ENCODE measurements around the gene HOXA11.
A peak's percentile ranks its signal among the peaks of the same experiment; 100 is the strongest.

The HOXA11 gene

DNA sequence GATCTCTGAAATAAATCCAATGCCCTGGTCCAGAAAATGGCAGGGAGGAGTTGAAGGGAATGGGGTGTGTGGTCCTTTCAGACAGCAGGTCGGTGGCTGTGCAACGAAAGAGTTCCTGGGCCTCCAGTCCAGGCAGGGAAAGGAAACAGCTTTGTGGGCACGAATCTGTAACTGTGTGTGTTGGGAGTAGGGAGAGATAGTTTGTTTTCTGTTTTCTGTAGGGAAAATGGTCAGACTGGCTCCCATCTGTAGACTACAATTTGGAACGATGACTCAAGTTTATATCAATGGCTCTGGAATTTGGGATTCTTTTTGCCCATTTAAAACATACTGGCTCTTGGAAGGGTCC lies 17.1 kb downstream of the HOXA11 start:
- DNase-seq = no peak

DNA sequence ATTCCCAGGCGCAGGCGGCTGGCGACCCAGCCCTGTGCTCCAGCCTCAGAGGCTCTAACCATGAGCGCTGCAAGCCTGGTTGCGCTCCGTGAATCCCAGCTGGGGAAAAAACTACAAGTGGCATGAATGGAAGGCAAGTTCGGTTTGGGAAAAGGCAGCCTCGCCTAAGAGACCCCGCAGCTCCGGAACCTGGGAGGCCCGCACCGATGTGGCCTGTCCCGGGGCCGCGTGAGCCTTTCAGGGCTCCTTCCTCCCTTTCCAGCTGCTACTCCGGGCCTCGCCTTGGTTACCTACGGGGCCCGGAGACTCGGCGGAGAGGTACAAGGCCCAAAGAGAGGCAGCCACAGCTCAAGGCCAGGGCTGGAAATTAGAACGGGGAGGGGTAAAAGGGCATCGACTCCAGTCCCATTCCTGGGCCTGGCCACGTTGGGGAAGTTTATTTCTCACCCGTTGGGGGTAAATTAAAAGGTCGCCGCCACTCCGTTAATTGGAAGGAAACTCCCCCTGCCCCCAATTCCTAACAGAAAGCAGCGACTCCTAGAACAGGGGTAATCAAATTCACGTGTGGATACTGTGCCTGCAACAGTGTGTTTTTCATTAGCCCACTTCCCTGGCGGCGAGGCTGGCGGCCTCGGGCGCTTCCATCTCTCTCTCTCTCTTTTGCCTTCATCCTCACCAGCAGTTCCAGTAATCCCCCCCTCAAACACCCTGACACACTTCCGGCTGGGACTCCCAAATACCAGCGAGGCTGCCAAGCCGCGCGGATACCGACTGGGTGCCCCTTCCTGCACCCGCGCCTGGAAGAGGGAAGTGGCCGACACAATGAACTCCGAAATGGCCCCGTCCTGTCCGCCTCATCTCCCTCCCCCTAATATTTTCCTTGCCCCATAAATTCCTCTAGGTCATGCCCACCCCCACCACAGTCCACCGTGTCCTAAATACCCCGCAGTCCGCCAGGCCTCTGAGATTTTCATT lies 18.2 kb downstream of the HOXA11 start:
- DNase-seq = no peak

DNA sequence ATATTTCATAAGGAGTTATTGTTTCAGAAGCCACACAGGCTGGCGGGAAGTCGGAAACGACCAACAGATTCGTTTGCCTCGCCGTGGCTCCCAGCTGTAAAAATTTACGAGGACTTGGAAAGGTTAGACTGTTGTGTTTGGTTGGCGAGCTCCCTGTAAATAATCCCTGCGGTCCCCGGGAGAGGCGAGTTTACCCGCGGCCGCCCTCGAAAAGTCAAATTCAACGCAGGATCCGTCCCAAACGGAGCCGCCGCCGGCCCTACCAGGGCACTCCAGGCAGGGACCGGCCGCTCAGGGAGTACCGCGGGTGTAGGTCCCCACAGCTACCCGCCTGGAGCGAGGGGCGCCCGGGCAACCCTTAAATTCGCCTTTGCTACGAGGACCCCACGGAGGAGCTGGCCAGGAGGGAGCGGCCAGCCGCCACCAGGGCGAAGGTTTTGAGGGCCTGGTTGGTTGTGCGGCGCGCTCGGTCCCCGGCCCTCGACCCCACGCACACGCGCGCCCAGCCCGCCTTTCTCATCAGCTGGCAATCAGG lies 19.0 kb downstream of the HOXA11 start:
- peak in 1 of 2 experiments; percentile 59 for DNase-seq

DNA sequence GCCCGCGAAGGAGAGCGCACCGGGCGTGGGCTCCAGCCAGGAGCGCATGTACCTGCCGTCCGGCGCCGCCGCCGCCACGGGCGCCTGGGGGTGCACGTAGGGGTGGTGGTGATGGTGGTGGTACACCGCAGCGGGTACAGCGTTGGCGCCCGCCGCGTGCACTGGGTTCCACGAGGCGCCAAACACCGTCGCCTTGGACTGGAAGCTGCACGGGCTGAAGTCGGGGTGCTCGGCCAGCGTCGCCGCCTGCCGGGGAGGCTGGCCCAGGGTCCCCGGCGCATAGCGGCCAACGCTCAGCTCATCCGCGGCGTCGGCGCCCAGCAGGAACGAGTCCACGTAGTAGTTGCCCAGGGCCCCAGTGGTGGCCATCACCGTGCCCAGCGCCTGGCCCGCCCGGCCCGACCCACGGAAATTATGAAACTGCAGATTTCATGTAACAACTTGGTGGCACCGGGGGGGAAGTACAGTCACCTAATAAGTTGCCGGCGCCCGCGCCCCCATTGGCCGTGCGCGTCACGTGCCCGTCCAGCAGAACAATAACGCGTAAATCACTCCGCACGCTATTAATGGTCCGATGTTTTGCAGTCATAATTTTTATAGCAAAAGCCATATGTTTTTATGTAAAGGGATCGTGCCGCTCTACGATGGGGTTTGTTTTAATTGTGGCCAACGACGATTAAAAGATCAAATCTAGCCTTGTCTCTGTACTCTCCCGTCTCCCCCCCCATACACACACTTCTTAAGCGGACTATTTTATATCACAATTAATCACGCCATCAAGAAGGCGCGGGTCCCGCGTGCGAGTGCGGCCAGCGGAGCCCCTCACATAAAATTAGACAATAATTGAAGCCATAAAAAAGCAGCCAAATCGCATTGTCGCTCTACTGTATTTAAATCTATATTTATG lies 19.7 kb downstream of the HOXA11 start, which contains the start of gene HOXA9:
Gene HOXA9 (minus strand): TSS at position 449 of the 907 bp plus-strand sequence. CDS start 80 bp downstream, at position 369.
- peak; percentile 73 to 75 for DNase-seq

DNA sequence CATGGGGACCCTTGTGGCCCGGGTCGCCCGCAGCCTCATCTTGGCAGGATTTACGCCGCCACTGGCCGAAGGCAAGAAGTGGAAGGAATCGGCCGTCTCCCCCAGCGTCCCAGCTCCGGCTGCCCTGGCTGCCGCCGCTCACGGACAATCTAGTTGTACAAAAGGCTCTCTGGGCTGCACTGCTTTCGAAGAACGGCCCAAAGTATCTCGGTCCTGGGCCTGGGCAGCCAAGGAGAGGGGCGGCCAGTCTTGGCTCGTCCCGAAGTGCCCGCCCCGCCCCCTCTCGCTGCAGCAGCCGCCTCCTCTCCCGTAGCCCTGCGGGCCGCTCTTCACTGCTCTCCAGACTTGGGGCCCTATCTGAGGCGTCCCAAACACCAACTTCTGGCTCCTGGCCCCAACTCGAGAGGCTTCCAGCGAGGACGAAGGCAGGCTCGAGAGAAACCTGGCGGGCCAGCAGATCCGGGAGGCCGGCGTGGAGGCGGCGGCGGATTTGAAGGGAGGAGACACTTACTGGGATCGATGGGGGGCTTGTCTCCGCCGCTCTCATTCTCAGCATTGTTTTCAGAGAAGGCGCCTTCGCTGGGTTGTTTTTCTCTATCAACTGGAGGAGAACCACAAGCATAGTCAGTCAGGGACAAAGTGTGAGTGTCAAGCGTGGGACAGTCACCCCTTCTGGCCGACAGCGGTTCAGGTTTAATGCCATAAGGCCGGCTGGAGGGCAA lies 20.5 kb downstream of the HOXA11 start:
- DNase-seq = no peak

DNA sequence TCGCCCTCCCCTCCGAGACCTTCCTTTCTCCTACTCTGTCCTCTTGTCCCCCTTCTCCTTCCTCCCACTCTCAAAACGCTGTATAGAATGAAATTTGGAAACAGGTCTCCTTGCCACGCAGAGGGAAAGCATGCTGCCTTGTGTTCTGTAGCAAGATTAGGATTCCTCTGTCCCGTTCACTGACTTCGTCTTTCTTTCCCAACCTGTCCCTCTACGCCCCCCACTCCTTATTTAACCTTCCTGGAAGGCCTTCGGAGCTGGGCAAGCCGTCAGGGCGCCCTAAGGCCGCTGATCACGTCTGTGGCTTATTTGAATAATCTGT lies 21.0 kb downstream of the HOXA11 start:
- no peak for DNase-seq

DNA sequence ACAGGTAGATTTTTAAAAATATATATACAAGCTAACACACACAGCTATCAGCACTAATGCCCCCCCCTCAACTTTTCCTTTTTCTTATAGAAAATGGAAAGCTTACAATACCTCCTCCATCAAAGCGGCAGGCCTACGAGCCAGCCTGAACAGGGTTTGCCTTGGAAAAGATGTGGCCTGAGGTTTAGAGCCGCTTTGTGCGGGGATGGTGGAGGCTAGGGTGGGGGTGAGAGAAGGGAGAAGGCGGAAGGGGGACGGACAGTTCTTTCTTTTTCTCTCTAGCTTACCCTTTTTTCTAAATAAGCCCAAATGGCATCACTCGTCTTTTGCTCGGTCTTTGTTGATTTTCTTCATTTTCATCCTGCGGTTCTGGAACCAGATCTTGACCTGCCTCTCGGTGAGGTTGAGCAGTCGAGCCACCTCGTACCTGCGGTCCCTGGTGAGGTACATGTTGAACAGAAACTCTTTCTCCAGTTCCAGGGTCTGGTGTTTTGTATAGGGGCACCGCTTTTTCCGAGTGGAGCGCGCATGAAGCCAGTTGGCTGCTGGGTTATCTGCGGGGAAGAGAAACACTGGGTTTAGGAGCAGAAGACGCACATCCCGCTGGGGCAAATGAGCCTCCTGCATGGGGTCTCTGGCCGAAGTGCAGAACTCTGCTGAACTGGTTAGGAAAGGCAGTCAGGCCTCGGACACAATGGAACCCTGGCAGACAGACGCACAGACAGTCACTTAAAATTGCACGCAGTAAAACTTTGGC lies 21.6 kb downstream of the HOXA11 start:
- no peak for DNase-seq

DNA sequence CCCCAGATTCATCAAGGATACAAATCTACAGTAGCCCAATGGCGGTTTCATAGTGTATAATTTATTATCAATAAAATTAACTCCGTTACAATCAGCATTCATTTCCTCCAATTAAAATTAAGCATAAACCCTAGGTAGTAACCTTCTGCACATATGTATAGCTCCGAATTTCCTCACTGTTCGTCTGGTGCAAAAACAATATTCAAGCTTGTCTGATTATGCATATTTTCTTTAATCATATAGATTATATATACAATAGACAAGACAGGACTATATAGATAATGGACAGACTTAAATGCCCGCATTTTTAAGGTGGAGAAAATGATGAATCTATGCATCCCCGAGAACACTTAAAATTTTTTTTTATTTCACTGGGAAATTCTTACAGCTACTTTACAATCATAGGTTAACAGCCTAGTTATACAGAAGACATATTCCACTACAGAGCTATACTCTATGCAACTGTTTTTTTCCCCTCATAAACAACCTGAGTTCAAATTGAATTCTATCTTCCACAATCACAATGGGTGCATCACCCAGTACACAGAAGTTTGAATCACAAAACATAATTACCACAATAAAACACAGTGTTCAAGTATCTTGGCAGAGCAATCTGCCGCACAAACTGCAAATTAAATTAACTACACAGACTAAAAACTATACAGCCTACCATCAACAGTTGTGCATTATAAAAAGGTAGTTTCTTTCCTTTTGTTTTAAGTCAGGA lies 22.3 kb downstream of the HOXA11 start:
- no peak for DNase-seq

DNA sequence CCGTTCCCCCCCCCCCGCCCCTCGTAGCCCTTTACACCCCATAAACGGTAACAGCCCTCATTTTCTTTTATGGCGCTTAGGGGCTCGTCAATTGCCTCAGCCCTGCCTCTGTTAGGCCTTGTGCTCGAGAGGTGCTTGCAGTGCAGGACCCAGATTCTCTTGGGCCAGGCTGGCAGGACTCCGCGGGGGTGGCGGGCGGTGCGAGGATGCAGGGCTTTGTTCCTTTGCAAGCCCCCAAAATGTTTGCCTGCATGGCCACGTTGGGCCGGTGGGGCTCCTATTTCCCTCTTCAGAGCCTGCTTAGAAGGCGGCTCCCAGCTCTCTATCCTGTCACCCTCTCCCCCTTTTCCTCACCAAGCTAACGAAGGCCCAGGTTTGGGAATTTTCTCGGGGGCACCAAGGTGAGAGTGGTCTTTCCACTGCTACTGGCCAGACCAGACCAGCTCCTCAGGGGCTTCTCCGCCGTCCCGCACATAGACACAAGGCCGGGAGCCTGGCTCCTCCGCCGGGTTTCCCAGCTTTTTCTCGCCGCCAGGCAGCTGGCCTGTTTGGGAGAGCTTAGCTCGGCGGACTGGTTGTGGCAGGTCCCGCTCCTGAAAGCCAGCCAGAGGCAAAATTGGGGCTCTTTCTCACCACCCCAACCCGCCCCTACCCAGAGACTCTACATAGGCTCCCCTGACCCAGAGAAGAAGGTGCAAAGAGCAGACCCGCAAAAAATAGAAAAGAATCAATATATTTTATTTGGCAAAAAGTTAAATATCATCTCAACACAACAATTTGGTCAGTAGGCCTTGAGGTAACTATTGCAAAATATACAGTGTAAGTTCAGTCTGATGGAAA lies 23.1 kb downstream of the HOXA11 start:
- no peak for DNase-seq

DNA sequence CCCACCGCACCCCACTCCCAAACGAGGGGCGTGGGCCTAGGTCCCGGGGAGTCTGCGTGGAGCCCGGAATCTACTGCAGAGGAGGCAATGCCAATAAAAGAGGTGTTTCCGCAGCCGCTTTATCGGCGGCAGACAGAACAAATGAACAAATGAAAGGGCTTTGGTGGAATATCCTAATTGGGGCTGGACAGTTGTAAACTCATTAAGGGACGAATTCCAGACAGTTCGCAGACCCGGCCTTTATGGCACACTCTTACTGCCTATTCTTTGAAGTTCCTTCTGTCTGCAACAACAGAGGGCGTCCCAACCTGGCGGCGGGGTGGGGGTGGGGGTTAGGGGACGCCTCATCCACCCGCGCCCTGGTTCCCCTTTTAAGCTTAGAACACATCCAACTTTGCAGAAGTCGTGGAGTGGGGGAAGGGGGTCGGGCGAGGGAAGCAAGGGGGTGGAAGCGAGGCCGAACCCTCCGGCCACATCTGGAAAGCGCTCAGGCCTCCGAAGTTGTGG lies 23.8 kb downstream of the HOXA11 start:
- no peak for DNase-seq

DNA sequence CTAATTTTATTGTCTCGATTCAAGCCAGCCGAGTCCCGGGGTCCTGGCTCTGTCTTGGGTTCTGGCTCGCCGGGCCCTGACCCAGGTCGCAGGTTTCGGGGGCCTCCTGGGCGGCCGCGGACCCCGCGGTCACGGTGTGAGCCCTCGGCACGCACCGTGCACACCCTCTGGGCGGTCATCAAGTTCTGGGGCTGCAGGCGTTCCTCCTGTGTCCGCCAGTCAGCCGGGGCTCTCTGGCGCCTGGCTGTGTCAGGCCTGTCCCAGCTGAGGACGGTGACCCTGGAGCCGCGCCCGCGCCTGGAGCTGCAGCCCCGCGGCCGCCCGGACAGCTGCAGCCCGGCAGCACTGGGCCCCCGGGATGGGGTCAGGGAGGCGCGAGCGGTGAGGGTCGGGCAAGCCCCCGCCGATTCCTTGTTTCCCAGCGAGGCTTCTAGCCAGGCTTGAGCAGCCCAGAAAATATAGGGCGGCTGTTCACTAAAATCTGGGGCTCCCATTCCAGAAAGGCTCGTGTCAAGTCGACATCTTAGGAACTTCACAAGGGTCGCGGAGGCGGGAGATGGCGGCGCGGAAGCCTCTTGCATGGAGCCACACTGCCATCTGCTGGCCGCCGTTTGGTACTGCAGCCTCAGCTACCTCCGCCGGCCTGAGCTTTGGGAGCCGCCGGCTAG lies 24.4 kb downstream of the HOXA11 start:
- DNase-seq = peak; percentile 54 to 78

DNA sequence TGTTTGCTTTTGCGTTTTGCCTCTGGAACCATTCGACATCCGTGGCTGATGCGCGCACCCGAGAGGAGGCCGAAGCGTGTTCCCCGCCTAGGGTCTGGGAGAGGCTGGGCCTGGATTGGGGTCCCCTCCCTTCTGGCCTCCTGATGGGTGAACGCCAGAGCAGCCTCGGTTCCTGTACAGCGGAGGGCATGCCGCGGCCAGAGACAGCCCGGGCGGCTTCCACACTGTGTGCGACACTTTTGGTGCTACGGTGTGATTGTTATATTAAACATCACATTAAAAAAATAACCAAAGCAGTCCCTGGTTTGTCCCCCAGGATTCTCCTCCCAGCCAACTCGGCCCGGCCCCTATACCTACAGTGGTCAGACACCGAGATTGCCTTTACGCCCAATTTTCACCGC lies 24.9 kb downstream of the HOXA11 start:
- no peak for DNase-seq

DNA sequence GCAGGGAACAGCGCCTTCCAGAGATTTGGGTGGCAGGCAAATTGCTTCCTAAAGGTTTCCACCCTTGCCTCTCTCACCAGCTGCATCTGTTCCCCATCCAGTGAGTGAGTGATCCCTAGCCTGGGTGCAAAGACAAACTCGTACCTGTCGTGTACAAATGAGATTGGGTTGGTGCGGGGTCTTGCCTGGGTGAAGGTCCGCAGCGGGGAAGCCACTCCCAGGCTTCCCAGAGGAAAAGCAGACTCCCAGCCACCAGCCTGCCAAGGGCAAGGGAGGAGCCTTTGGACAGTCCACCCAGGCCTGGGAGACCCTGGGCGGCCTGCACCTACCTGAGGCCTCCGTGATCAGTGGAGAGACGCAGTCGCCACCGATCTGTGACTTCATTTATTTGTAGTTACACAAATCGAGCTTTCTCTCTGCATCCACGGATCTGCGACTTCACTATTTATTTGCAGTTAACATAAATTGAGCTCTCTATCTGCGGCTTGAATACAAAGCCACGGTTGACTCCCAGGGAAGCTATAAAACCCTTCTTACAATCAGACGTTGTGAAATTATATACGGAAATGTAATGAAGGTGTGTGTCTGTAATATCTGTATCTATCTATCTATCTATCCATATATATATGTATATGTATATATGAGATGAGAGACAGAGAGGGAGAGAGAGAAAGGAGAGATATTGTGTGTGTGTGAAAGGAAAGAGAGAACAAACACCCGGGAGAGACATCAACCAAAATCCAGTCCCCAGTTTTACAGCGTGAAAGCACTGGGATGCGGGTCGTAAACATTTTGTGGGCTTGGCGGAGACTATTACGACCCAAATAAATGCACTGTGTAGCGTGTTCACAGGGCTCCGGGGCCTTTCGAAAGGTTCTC lies 25.5 kb downstream of the HOXA11 start:
- no peak for DNase-seq

DNA sequence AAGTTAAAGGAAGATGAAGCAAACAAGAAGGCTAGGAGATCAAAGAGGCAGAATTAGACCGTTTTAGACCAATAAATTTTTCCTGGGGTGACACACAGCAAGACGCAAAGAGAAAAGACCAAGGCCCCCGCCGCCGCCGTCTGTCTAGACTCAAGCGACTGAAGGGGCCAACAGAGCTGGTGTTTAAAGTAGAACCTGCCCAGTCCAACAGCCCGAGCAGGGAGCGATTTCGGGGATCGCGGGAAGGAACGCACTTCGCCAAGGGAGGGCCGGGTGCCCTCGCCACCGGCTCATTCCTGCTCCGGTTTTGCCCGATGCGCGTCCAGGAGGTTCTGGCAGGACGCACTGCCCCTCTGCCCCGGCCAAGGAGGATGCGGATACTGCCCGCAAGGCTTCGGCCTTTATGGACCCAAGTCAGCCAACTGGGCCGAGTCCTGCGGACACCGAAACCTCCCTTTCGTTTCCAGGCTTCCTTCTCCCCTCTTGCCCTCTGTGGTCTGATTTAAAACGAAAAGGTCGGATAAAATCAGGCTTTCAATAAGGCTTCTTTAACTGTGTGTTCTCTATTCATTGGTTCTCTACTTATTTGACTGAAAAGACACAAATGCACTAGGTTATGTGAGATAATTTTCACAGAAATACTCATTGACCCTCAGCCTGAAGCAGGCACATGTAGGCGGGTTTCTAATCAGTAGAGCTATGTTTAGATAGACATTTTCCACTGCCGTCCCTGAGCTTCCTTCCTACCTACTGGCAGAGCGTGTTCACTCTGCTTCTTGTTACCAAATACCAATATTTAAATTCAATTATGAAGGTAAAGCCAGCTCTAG lies 26.4 kb downstream of the HOXA11 start:
- DNase-seq = no peak

DNA sequence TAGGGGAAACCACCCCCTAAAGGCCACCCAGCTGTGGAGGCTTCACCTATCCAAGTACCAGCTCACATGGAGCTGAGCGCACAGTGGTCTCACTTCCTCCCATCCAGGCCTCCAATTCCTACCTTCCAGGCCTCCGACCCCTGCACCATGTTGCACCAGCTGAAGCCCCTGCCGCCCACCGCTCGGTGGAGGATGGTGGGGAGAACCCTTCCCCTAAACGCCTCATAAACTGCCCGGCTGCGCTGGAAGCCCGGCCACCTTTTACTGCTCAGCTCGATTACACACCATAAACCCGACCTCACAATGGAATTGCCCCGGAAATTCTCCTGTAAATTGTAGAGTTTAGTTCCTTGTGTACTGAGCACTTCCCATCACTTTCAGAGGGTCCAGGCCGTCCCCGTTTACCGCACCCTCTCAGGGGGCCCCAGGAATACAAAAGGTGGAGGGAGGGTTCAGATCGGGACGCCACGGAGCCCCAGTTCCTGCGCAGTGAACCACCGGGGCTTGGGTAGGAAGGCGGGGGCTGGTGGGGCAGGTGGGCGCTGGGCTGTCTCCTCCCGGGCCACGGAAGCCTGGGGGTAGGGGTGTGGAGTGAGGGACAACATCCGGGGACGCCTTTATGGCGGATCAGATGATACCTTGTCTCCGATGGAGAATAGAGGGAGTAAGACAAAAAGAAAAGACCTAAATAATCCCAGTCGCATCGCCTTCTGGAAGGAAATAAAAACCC lies 27.2 kb downstream of the HOXA11 start:
- DNase-seq = no peak

DNA sequence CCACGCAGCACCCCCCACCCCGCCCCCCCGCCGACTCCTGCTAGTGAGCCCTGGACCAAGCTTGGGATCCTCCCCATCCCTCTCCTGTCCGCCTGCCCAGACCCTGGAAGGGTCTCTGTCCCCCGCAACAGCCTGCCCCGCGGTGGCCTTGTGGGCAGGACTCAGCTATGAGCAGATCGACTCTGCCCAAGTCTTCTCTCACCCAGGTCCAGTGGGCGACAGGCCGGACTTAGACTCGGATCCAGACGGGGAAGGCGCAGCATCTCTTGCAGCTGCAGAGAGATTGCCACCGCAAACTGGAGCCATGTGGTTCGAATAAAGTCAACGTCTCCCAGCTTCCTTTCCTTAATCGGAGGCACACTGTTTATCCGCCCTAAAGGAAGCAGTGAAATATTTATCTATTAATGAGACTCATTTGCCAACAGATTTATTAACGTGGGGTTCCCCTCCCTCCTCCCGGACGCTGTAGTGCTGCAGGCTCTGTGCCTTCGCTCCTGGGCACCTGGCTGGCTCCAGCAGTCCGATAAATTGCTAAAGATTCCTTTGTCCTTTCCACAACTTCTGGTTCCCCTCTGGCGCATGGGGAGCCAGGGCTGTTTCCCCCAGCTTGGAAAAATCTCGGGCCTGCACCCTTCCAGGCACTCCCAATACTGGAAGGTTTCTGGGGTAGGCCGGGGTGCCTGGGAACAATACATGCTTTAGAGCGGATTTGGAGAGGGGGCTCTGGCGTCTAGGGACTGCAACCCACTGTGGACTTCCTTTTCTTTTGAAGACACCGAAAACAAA lies 27.9 kb downstream of the HOXA11 start:
- DNase-seq = no peak
